Upper lobe of right lung (tissue), 1 donor: ENCODE data around the gene CCDC126. TPM values are rescaled to one million over a fixed set of nuclear protein-coding genes. Genes with fewer than 3 reads are reported as not detected.
"Not testable (repeated sequence)": the region's sequence is repeated elsewhere in the genome, so short reads cannot be mapped to it uniquely, and the experiment has no call there.

Experiments
- ATAC-seq: fragments of 200-7000 bp; cut with Tn5 transposase; one replicate; pipeline ENCODE4 v1.9.1; 2020; ENCODE audit warnings: mild to moderate bottlenecking, moderate library complexity
- DNase-seq: peaks from one replicate; pipeline ENCODE4 v3.0.0-alpha.2; 2020
- H3K27ac ChIP-seq: fragments of 200-600 bp; one replicate; pipeline ENCODE4 v1.8.0; 2022
- H3K27me3 ChIP-seq: fragments of 200-600 bp; one replicate; pipeline ENCODE4 v1.8.0; 2022; ENCODE audit warnings: mild to moderate bottlenecking
- H3K36me3 ChIP-seq: fragments of 200-600 bp; one replicate; pipeline ENCODE4 v1.8.0; 2022
- H3K4me1 ChIP-seq: fragments of 200-600 bp; one replicate; pipeline ENCODE4 v1.8.0; 2022
- H3K4me3 ChIP-seq: fragments of 200-600 bp; one replicate; pipeline ENCODE4 v1.8.0; 2022; ENCODE audit warnings: mild to moderate bottlenecking
- H3K9me3 ChIP-seq: fragments of 200-600 bp; one replicate; pipeline ENCODE4 v1.8.0; 2022
- CTCF ChIP-seq: fragments of 200-600 bp; IDR thresholded peaks from one replicate; pipeline ENCODE4 v1.8.0; 2022; ENCODE audit warnings: antibody characterized with exemption
- intact Hi-C: fragments of 100-400 bp; cut with DNase I; formaldehyde crosslinking; loops from one replicate; pipeline ENCODE4 v1.11.0; 2022
- long read RNA-seq: library from polyadenylated mRNA; unstranded; transcript quantifications from one replicate; pipeline ENCODE4 v2.0.0, GENCODE V29; 2021
- total RNA-seq: library from RNA; stranded (reverse); fragmentation: NEBNext Ultra II Directional; extraction: Animal tissue kit (Norgen Biotek cat#: 25700); gene quantifications from one replicate; pipeline ENCODE4 v1.2.1, GENCODE V29; 2021
- donor health status: DM: no; HTN: yes; CAD: no; lungs with severe emphysema.

The CCDC126 gene, protein sequence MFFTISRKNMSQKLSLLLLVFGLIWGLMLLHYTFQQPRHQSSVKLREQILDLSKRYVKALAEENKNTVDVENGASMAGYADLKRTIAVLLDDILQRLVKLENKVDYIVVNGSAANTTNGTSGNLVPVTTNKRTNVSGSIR
- total RNA-seq, result 14.4 TPM
- long read RNA-seq, transcript CCDC126-201 (4 exons, 2,473 nt), result major isoform, 14 of 25 reads
- long read RNA-seq, partial matches to known transcripts, result 4 of 25 reads
- long read RNA-seq, other reads (novel, unspliced or antisense), result 2 of 25 reads

GRCh38 chr7:23597094-23598091 lies at the start of gene CCDC126:
Gene CCDC126, plus strand, starts transcription at chr7:23597382. Its CDS starts 13,934 bp downstream, at chr7:23611316.
- Histone ChIP-seq H3K4me1 (peaks cover 9% of the 10 kb centered on the region), H3K27me3 (no peaks in the 10 kb centered on the region), H3K36me3 (no peaks in the 10 kb centered on the region), H3K9me3 (no peaks in the 10 kb centered on the region), H3K4me3 (peak within 1 kb of the TSS; percentile 77), H3K27ac (peak within 1 kb of the TSS; percentile 93)
- ATAC-seq (peak; percentile 98), DNase-seq (peak; percentile 97)
- no peak for TF ChIP-seq CTCF
- intact Hi-C loops, result no loop called here

DNA sequence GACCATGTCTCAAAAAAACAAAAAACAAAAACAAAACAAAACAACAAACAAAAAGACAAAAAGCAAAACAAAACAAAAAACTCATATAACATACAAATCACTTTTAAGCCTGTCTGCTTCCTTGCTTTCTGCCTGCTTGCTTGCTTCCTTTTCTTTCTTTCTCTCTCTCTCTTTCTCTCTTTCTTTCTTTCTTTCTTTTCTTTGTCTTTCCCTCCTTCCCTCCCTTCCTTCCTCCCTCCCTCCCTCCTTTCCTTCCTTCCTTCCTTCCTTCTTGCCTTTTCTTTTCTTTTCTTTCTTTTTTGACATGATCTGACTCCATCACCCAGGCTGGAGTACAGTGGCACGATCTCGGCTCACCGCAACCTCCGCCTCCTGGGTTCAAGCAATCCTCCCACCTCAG lies 49.5 kb upstream of the CCDC126 start:
- Histone ChIP-seq H3K27me3 (no peaks in the 10 kb centered on the region), H3K36me3 (no peaks in the 10 kb centered on the region), H3K9me3 (no peaks in the 10 kb centered on the region), H3K4me1 (peaks cover 3% of the 10 kb centered on the region), H3K4me3 (no peak overlapping the region), H3K27ac (no peak overlapping the region)
- no peak for TF ChIP-seq CTCF
- DNase-seq (no peak), ATAC-seq (no peak)
- intact Hi-C loops, result no loop called here

GRCh38 chr7:23558303-23558702 lies 38.9 kb upstream of the CCDC126 start:
- H3K4me1 ChIP-seq, result no peaks in the 10 kb centered on the region
- ATAC-seq (no peak), DNase-seq (no peak)
- intact Hi-C loops, result no loop called here
- no peak overlapping the region for H3K27ac ChIP-seq
- no peak overlapping the region for H3K4me3 ChIP-seq
- H3K9me3 ChIP-seq, result no peaks in the 10 kb centered on the region
- TF ChIP-seq CTCF, result no peak
- H3K36me3 ChIP-seq, result no peaks in the 10 kb centered on the region
- H3K27me3 ChIP-seq, result no peaks in the 10 kb centered on the region

DNA sequence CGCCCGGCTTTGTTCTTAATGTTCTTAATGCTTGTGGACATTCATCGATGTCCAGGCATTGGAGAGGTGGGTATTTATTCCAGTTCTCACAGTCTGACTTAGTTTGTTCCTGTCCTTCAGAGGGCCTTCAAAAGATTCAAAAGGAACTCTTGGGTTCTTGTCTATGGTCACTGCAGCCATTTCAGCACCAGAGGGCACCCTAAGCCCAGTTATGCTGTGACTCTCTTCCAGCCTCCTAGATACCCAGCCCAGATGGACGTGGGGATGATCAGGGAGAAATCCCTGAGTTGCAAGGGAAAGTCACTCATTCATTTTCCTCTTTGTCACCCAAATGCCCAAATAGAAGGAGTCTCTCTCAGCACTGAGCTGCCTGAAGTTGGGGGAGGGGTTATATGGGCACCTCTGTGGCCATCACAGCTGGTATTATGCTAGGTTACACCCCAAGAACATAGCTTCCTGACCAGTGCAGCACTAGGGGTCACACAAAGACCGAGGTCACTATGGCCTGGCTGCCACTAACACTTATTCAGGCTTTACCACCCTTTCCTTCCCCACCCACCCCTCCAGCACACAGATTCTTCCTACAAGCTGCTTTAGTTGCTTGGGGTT lies 26.5 kb upstream of the CCDC126 start:
- TF ChIP-seq CTCF, result peak; percentile 87
- intact Hi-C loops, result loop anchor here (5.0 kb wide), 1 partner anchor 142 kb away; the partner anchor contains the start of gene STK31
- H3K4me1 ChIP-seq, result no peaks in the 10 kb centered on the region
- H3K36me3 ChIP-seq, result no peaks in the 10 kb centered on the region
- no peaks in the 10 kb centered on the region for H3K9me3 ChIP-seq
- H3K27me3 ChIP-seq, result peaks cover 6% of the 10 kb centered on the region
- H3K4me3 ChIP-seq, result no peak overlapping the region
- DNase-seq (peak; percentile 75), ATAC-seq (peak; percentile 99)
- H3K27ac ChIP-seq, result no peak overlapping the region

DNA sequence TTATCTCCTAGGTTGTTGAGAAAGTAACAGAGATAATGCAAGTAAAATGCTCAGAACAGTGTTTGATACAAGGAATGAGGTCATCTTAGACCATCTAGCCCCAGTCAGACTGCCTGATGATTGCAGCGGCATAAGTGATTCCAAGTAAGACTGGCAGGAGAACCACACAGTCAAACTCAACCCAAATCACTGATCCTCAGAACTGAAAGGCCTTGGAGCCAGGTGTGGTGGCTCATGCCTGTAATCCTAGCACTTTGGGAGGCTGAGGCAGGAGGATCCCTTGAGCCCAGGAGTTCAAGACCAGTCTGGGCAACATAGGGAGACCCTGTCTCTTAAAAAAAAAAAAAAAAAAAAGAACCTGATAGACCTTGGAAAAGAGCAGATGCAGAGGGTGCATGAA lies 15.2 kb upstream of the CCDC126 start:
- H3K4me3 ChIP-seq, H3K27ac ChIP-seq, intact Hi-C loops, H3K4me1 ChIP-seq, ATAC-seq, DNase-seq, H3K9me3 ChIP-seq, H3K27me3 ChIP-seq, H3K36me3 ChIP-seq: not testable (repeated sequence)

GRCh38 chr7:23585304-23585703 lies 11.9 kb upstream of the CCDC126 start:
- ATAC-seq, H3K4me1 ChIP-seq, DNase-seq, H3K27me3 ChIP-seq, intact Hi-C loops, H3K36me3 ChIP-seq, H3K9me3 ChIP-seq, H3K4me3 ChIP-seq, H3K27ac ChIP-seq: not testable (repeated sequence)
